CD8-positive, alpha-beta memory T cell (primary cell): ENCODE measurements around the gene RPS6KA2. TPM values are rescaled to one million over a fixed set of nuclear protein-coding genes. Genes with fewer than 3 reads are reported as not detected.

Experiments
- CTCF ChIA-PET: fragments of 350-600 bp; sonication (Branson Sonifier 250); formaldehyde crosslinking; loops from one replicate; lab custom pipeline; 2021; ENCODE audit warnings: antibody characterized with exemption; lab: Charles Lee
- POLR2A ChIA-PET: fragments of 350-600 bp; sonication (Branson Sonifier 250); formaldehyde crosslinking; loops from one replicate; lab custom pipeline; 2021; ENCODE audit warnings: antibody characterized with exemption; lab: Charles Lee
- DNase-seq, 5 donors: peaks; one replicate each; pipeline versions ENCODE4 v3.0.0 to v3.0.0-alpha.2; 2020 to 2022; ENCODE audit warnings: mixed read lengths in 1 of 5
- H3K27ac ChIP-seq: one replicate; pipeline ENCODE4 v1.7.0; 2013; ENCODE audit warnings: low read depth, mild to moderate bottlenecking, low read length, moderate library complexity
- H3K27me3 ChIP-seq: 2 replicates; pipeline ENCODE4 v1.7.0; 2013; ENCODE audit warnings: low read length, mild to moderate bottlenecking; ENCODE audit not compliant: insufficient read depth, poor library complexity, severe bottlenecking
- H3K36me3 ChIP-seq: 2 replicates; pipeline ENCODE4 v1.7.0; 2013; ENCODE audit warnings: mild to moderate bottlenecking, low read length, moderate library complexity; ENCODE audit not compliant: insufficient read depth
- H3K4me1 ChIP-seq: 2 replicates; pipeline ENCODE4 v1.7.0; 2013; ENCODE audit warnings: mild to moderate bottlenecking, low read length, moderate library complexity; ENCODE audit not compliant: insufficient read depth
- H3K4me3 ChIP-seq: 2 replicates; pipeline ENCODE4 v1.7.0; 2013; ENCODE audit warnings: mild to moderate bottlenecking, low read length
- H3K9me3 ChIP-seq: 2 replicates; pipeline ENCODE4 v1.7.0; 2013; ENCODE audit warnings: mild to moderate bottlenecking, low read length
- H3K27ac Mint-ChIP-seq, 8 donors: one replicate each; pipeline ENCODE4 v1.8.0; 2020 to 2021; ENCODE audit warnings: mixed read lengths in 8 of 8, mild to moderate bottlenecking in 6 of 8, inconsistent platforms in 3 of 8, moderate library complexity in 3 of 8
- H3K27me3 Mint-ChIP-seq, 2 donors: one replicate each; pipeline ENCODE4 v1.8.0; 2020 to 2021; ENCODE audit warnings: mixed read lengths in 2 of 2, mild to moderate bottlenecking in 1 of 2, moderate library complexity in 1 of 2
- H3K36me3 Mint-ChIP-seq, 3 donors: one replicate each; pipeline ENCODE4 v1.8.0; 2020 to 2021; ENCODE audit warnings: mixed read lengths in 3 of 3, inconsistent platforms in 1 of 3, mild to moderate bottlenecking in 1 of 3
- H3K4me1 Mint-ChIP-seq, 3 donors: one replicate each; pipeline ENCODE4 v1.8.0; 2020 to 2021; ENCODE audit warnings: mixed read lengths in 3 of 3, inconsistent platforms in 1 of 3, mild to moderate bottlenecking in 1 of 3
- H3K4me3 Mint-ChIP-seq, 7 donors: one replicate each; pipeline ENCODE4 v1.8.0; 2020 to 2021; ENCODE audit warnings: mixed read lengths in 7 of 7, mild to moderate bottlenecking in 6 of 7, moderate library complexity in 4 of 7, inconsistent platforms in 2 of 7
- H3K9me3 Mint-ChIP-seq, 5 donors: one replicate each; pipeline ENCODE4 v1.8.0; 2020 to 2022; ENCODE audit warnings: mixed read lengths in 5 of 5, mild to moderate bottlenecking in 3 of 5, moderate library complexity in 2 of 5, inconsistent platforms in 1 of 5
- polyA plus RNA-seq: library from polyadenylated mRNA; unstranded; fragments of 300-500 nt; fragmentation: Illumina TruSeq; gene quantifications from one replicate; pipeline ENCODE4 v1.2.3, GENCODE V29; 2021
- total RNA-seq, 2 experiments: library from RNA; stranded (reverse); gene quantifications; one replicate each; pipeline ENCODE4 v1.2.3, GENCODE V29; 2021

Gene RPS6KA2
- total and polyA plus RNA-seq, 3 experiments from 2014 or later = 3.6 to 4.7 (median 4.6) TPM

DNA sequence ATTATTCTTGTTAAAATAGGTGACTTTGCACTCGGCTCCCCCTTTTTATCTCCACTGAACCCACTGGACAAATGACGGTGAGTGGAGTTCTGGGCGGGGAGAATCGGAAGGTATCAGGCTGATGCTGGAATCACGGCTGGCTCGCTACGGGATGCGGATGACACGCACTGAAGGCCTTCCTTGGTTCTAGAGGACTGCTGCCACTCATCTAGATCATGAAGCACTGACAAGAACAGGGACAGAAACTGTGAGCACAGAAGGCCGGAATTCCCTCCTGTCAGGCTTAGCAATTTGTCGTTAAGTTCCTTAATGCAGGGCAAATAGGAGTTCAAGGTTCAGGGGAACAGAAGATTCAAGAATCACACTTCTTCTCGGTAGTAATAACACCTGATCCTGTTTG, 154.4 kb downstream of the RPS6KA2 start:
- Histone ChIP-seq H3K4me1 (no peaks in the 10 kb centered on the region), H3K27me3 (no peaks in the 10 kb centered on the region), H3K9me3 (no peaks in the 10 kb centered on the region), H3K27ac (no peak overlapping the region), H3K36me3 (no peaks in the 10 kb centered on the region), H3K4me3 (no peak overlapping the region)
- Mint-ChIP-seq H3K9me3 (no peaks in the 10 kb centered on the region), H3K27me3 (peaks cover 0 to under 1% of the 10 kb centered on the region in 2 donors), H3K27ac (peak overlapping the region in 1 of 8 donors; percentile 17), H3K4me3 (no peak overlapping the region), H3K36me3 (no peaks in the 10 kb centered on the region), H3K4me1 (peaks cover 9 to 12% (median 11%) of the 10 kb centered on the region in 3 donors)
- POLR2A ChIA-PET = no interaction called here
- CTCF ChIA-PET = no interaction called here
- DNase-seq = no peak

DNA sequence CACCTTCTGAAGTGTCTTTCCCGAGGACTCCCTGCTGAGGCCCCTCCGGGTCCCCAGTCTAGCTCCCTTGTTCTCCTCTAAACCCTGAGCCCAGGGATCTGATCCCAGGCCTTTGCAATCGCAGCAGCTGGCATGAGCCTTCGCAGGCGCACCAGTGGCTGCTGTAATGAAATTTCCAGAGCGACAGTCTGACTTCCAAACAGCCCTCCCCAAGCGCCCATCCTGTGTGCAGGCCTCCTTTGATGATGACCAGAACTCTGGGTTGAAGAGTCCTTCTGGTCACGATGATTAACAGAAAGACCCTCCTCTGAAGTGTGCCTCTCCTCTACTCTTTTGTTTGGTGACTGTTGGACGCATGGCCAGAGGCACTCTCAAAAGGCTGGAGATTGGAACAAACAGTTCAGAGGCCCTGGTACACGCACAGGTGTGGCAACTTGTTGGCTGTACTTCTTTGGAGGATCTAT, 155.2 kb downstream of the RPS6KA2 start:
- Mint-ChIP-seq H3K36me3 (no peaks in the 10 kb centered on the region), H3K27me3 (peaks cover 0 to 1% of the 10 kb centered on the region in 2 donors), H3K27ac (peak overlapping the region in 1 of 8 donors; percentile 6), H3K4me1 (peaks cover 9 to 12% (median 11%) of the 10 kb centered on the region in 3 donors), H3K4me3 (no peak overlapping the region), H3K9me3 (no peaks in the 10 kb centered on the region)
- POLR2A ChIA-PET = no interaction called here
- Histone ChIP-seq H3K4me1 (no peaks in the 10 kb centered on the region), H3K27me3 (no peaks in the 10 kb centered on the region), H3K4me3 (no peak overlapping the region), H3K27ac (no peak overlapping the region), H3K36me3 (no peaks in the 10 kb centered on the region), H3K9me3 (no peaks in the 10 kb centered on the region)
- DNase-seq = no peak
- CTCF ChIA-PET = interaction anchor here (1.3 kb wide), 1 partner anchor 37 kb away, joined by 3 read pairs; no protein-coding TSS in a partner anchor

DNA sequence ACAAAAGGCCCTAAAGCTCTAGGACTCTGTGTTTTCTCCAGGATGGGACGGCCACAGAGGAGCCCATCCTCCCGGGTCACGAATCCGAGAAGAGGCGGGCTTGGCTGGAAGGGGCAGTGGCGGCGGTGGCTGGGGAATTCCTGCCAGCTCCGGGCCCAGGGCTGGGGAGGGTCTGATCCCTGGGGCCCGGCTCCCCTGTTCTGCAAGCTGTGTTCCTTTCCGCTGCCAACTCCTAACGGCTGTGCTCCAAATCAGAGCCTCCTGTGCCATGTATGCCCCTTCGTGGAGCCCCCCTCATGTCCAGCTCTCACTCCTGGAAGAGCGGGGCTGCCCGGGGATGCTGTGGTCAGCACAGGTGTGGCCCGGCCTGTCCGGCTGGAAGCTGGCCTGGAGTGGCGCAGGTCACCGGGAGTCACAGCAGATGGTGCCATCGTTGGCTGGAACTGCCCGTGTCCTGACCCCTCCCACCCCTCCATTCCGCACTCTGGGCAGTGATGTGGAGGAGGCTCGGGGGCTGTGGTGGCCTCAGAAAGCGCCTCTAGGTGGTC, 156.1 kb downstream of the RPS6KA2 start:
- Histone ChIP-seq H3K9me3 (no peaks in the 10 kb centered on the region), H3K27ac (no peak overlapping the region), H3K27me3 (peaks cover 3% of the 10 kb centered on the region), H3K36me3 (no peaks in the 10 kb centered on the region), H3K4me1 (no peaks in the 10 kb centered on the region), H3K4me3 (no peak overlapping the region)
- peak overlapping the region in 1 of 8 donors; percentile 47 for H3K27ac Mint-ChIP-seq
- POLR2A ChIA-PET = no interaction called here
- no peaks in the 10 kb centered on the region for H3K36me3 Mint-ChIP-seq
- peaks cover 0 to 1% of the 10 kb centered on the region in 2 donors for H3K27me3 Mint-ChIP-seq
- DNase-seq = no peak
- CTCF ChIA-PET = interaction anchor here (1.3 kb wide), 1 partner anchor 36 kb away, joined by 3 read pairs; no protein-coding TSS in a partner anchor
- peaks cover 9 to 15% (median 12%) of the 10 kb centered on the region in 3 donors for H3K4me1 Mint-ChIP-seq
- H3K4me3 Mint-ChIP-seq = no peak overlapping the region
- no peaks in the 10 kb centered on the region for H3K9me3 Mint-ChIP-seq

DNA sequence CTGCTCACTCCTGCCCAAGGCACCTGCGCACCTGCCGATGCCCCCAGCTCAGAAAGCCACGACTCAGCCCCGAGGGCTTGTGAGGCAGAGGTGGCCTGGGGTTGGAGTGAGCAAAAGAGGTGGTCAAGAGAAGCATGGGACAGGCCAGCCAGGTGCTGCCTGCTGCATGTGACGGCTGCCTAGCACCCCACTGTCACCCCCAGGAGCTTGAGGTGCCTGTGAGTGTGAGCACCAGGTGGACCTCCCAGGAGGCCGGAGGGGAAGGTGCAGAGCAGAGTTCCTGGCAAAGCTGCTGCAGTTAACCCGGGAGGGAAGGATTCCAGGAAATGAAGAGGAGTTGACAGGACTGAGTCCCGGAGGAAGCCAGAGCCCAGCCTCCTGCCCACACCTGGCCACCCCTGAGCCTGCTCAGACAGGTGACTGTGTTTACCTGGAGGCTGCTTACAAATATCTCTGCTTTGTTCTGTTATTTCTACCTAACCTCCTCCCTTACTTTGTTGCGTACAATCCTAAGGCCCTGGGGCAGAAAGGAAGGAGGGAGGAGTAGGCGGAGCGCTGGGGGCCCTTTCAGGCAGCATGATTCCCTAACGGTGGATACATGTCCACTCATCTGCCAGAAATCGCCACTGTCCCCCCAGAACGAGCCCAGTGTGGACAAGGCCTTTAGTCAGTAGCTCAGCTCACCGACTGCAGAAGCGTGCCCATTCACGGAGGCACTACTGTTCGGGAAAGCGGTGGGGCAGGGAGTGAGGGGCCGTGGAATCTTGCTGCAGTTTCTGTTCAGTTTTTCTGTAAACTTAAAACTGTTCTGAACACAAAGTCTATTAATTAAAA, 156.8 kb downstream of the RPS6KA2 start:
- no peaks in the 10 kb centered on the region for H3K9me3 ChIP-seq
- no peaks in the 10 kb centered on the region for H3K9me3 Mint-ChIP-seq
- peaks cover 11 to 22% (median 17%) of the 10 kb centered on the region in 3 donors for H3K4me1 Mint-ChIP-seq
- no peaks in the 10 kb centered on the region for H3K36me3 ChIP-seq
- no peak for DNase-seq
- H3K27ac Mint-ChIP-seq = no peak overlapping the region
- H3K4me1 ChIP-seq = no peaks in the 10 kb centered on the region
- no peak overlapping the region for H3K4me3 Mint-ChIP-seq
- peaks cover 3% of the 10 kb centered on the region for H3K27me3 ChIP-seq
- ChIA-PET POLR2A (no interaction called here), CTCF (interaction anchor here (1.3 kb wide), 1 partner anchor 35 kb away, joined by 3 read pairs; no protein-coding TSS in a partner anchor)
- H3K36me3 Mint-ChIP-seq = no peaks in the 10 kb centered on the region
- H3K27me3 Mint-ChIP-seq = peaks cover 0 to 1% of the 10 kb centered on the region in 2 donors
- H3K4me3 ChIP-seq = no peak overlapping the region
- no peak overlapping the region for H3K27ac ChIP-seq

DNA sequence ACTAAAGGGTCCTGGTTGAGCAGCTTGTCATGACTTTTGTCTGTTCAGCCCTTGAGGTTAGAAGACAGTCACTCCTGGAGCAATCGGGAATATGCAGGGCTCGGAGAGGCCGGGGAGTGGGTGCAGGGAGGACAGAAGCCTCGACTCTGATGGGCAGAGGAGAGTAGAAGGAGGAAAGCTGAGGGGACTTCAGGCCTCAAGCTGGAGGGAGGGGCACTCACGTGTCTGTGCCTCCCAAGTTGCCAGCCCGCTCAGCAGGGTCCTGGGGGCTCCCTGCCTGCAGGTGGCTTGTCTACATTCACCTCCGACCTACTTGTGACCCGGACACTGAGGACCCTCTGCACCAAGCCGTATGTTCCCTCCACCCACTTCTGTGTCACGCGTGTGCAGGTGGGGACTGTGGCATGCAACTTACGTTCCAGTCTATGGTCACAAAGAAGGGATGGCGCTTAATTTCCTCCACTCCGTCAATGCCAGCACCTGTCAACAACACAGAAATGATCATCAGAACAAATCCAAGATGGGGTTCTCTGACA, 157.6 kb downstream of the RPS6KA2 start:
- H3K4me1 ChIP-seq = no peaks in the 10 kb centered on the region
- H3K27me3 ChIP-seq = peaks cover 3% of the 10 kb centered on the region
- no peak overlapping the region for H3K4me3 ChIP-seq
- no peaks in the 10 kb centered on the region for H3K36me3 ChIP-seq
- no peak overlapping the region for H3K4me3 Mint-ChIP-seq
- peak overlapping the region in 1 of 8 donors; percentile 50 for H3K27ac Mint-ChIP-seq
- H3K9me3 Mint-ChIP-seq = no peaks in the 10 kb centered on the region
- peaks cover 0 to 1% of the 10 kb centered on the region in 2 donors for H3K27me3 Mint-ChIP-seq
- H3K4me1 Mint-ChIP-seq = peaks cover 11 to 25% (median 13%) of the 10 kb centered on the region in 3 donors
- ChIA-PET POLR2A (interaction anchor here (0.7 kb wide), 1 partner anchor 289 kb away, joined by 3 read pairs; no protein-coding TSS in a partner anchor), CTCF (no interaction called here)
- no peak for DNase-seq
- no peak overlapping the region for H3K27ac ChIP-seq
- H3K9me3 ChIP-seq = no peaks in the 10 kb centered on the region
- no peaks in the 10 kb centered on the region for H3K36me3 Mint-ChIP-seq

DNA sequence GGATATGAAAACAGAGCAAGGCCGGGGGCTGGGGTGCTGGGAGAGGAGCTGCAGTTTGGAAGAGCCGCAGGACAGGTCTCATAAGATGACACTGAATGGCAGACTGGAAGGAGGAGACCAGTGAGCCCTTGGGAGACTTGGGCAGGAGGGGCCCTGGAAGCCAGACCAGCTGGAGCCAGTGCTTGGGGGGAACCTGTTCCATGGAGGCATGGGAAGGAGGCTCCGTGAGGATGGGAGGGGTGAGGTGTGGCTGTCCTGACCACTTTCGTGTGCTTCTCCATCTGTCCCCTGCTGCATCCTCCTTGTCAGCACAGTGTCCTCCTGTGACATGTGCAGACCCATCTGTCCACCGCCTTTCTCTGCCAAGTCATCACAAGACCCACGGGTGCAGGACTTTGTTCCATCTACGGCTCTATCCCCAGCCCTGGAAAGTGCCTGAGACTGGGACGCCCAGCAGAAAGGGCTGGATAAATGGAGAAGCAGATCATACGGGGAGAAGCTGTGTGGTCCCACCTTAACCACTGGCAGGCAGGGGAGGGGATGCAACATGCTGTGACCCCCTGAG, 159.5 kb downstream of the RPS6KA2 start:
- Histone ChIP-seq H3K27ac (no peak overlapping the region), H3K36me3 (no peaks in the 10 kb centered on the region), H3K9me3 (no peaks in the 10 kb centered on the region), H3K27me3 (peaks cover 3% of the 10 kb centered on the region), H3K4me1 (no peaks in the 10 kb centered on the region), H3K4me3 (no peak overlapping the region)
- no peak for DNase-seq
- no peaks in the 10 kb centered on the region for H3K9me3 Mint-ChIP-seq
- ChIA-PET POLR2A (no interaction called here), CTCF (no interaction called here)
- peaks cover 2 to 14% (median 6%) of the 10 kb centered on the region in 3 donors for H3K4me1 Mint-ChIP-seq
- no peaks in the 10 kb centered on the region for H3K36me3 Mint-ChIP-seq
- H3K27me3 Mint-ChIP-seq = peaks cover 0 to 1% of the 10 kb centered on the region in 2 donors
- no peak overlapping the region for H3K4me3 Mint-ChIP-seq
- H3K27ac Mint-ChIP-seq = peak overlapping the region in 1 of 8 donors; percentile 40

DNA sequence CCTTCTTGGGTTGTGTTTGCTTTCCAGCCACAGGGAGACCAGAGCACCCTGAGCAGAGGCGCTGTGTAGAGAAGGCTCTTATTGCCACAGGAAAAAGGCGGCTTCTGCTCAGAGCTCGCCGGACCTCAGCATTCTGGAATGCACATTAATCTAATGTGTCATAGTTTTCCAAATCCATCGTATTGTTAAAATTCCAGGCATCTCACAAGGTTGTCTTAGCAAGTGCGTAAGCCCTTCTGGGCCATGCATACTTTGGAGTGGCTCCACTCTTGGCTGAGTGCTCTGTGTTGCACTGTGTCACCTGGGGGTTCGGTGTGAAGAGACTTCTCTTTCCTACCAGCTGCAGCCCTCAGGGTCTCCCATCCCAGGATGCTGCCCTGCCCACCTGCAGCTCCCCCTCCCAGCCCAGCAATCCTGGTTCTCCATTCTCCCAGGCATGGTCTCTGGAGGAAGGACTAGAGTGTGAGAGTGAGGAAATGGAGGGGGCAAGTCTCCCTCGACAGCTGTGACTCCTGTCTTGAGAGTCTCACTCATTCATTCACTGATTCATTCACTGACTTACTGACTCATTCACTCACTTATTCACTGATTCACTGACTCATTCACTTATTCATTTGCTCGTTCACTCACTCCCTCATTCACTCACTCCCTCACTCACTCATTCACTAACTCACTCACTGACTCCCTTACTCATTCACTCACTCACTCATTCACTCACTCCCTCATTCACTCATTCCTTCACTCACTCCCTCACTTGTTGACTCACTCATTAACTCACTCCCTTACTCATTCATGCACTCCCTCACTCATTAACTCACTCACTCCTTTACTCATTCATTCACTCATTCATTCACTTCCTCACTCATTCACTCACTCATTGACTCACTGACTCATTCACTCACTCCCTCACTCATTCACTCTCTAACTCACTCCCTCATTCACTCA, 160.6 kb downstream of the RPS6KA2 start:
- Mint-ChIP-seq H3K4me1 (peaks cover 2 to 14% (median 6%) of the 10 kb centered on the region in 3 donors), H3K36me3 (no peaks in the 10 kb centered on the region), H3K27ac (peak overlapping the region in 2 of 8 donors; percentile 5 to 35), H3K9me3 (no peaks in the 10 kb centered on the region), H3K4me3 (peak overlapping the region in 1 of 7 donors; percentile 19), H3K27me3 (peaks cover 0 to 1% of the 10 kb centered on the region in 2 donors)
- Histone ChIP-seq H3K36me3 (no peaks in the 10 kb centered on the region), H3K9me3 (no peaks in the 10 kb centered on the region), H3K27ac (no peak overlapping the region), H3K4me1 (no peaks in the 10 kb centered on the region), H3K27me3 (peaks cover 3% of the 10 kb centered on the region), H3K4me3 (no peak overlapping the region)
- no peak for DNase-seq
- CTCF ChIA-PET = no interaction called here
- POLR2A ChIA-PET = no interaction called here
